ENCODE measurements around the gene ZBTB40.

DNA sequence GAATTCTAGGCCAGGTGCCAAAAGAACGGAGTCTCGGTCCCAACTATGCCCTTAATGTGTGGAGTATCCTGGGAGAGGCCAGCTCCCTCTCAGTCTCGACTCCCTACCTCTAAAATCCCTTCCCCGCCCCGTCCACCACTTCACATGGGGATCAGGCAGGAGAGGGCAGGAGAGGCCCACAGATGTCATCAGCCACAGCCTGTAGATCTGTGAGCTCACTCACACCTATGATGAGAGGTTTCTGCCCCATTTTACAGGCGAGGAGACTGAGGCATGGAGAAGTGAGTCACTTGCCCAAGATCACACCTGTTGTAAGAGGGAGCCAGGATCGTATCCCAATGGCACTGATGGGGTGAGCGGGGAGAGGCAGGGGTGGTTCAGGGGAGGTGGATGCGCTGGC is 91.2 kb downstream of the ZBTB40 start:
- no peak for TF ChIP-seq POLR2A (IDR thresholded peaks at IDR 0.05; ENCODE audit: low read length)
- no peak for TF ChIP-seq GATA1 (IDR thresholded peaks at IDR 0.05; ENCODE audit: low read depth, low read length)

Data from erythroblast (primary cell).